Ascending aorta (tissue), 2 donors: Measurements from ENCODE around the gene KIF3C. TPM values are rescaled to one million over a fixed set of nuclear protein-coding genes. Genes with fewer than 3 reads are reported as not detected.

Source experiments
- DNase-seq, 2 donors: peaks; one replicate each; pipeline ENCODE4 v3.0.0-alpha.2; 2019; ENCODE audit warnings: low spot score in 2 of 2
- H3K27ac ChIP-seq, 2 donors: fragments of 200-600 bp; sonication (generic); one replicate each; pipeline ENCODE4 v1.5.1; 2016 to 2017; ENCODE audit warnings: mild to moderate bottlenecking in 1 of 2
- H3K27me3 ChIP-seq: fragments of 200-600 bp; sonication (generic); one replicate; pipeline ENCODE4 v1.5.1; 2017
- H3K36me3 ChIP-seq, 2 donors: fragments of 200-600 bp; sonication (generic); one replicate each; pipeline ENCODE4 v1.5.1; 2016
- H3K4me1 ChIP-seq, 2 donors: fragments of 200-600 bp; sonication (generic); one replicate each; pipeline ENCODE4 v1.5.1; 2016 to 2017; ENCODE audit warnings: mild to moderate bottlenecking in 1 of 2
- H3K4me3 ChIP-seq, 2 donors: fragments of 200-600 bp; sonication (generic); one replicate each; pipeline ENCODE4 v1.5.1; 2016 to 2017; ENCODE audit warnings: mild to moderate bottlenecking in 1 of 2
- H3K9me3 ChIP-seq, 2 donors: fragments of 200-600 bp; sonication (generic); one replicate each; pipeline ENCODE4 v1.5.1; 2016
- intact Hi-C: fragments of 100-400 bp; cut with DNase I; formaldehyde crosslinking; loops from one replicate; pipeline ENCODE4 v1.15.1; 2023
- total RNA-seq: library from RNA; depleted of rRNA; stranded (reverse); fragments of >200 nt; gene quantifications from one replicate; pipeline ENCODE4 v1.1.0, GENCODE V29; 2016
- TF ChIP-seq, protein P1 (sequence below), 3 experiments: fragments of 200-600 bp in 2 of 3; fragments of 450-650 bp in 1 of 3; sonication (generic) in 2 of 3; IDR thresholded peaks; one replicate each; pipeline ENCODE4 v1.5.1; 2016 to 2019; ENCODE audit warnings: antibody characterized with exemption in 3 of 3, mild to moderate bottlenecking in 1 of 3, moderate library complexity in 1 of 3

The KIF3C gene
- total RNA-seq, 1 donor from 2014 or later = 11.9 TPM

DNA sequence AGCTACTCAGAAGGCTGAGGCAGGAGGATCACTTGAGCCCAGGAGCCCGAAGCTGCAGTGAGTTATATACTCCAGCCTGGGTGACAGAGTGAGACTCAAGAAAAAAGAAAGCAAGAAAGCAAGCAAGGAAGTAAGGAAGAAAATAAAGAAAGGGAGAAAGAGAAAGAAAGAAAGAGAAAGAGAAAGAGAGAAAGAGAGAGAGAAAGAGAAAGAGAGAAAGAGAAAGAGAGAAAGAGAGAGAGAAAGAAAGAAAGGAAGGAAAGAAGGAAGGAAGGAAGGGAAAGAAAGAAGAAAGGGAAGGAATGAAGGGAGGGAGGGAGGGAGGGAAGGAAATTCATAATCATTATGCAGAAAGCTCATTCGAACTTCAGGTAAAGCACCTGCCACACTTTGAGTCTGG, 33.9 kb downstream of the KIF3C start:
- TF ChIP-seq, protein P1, sequence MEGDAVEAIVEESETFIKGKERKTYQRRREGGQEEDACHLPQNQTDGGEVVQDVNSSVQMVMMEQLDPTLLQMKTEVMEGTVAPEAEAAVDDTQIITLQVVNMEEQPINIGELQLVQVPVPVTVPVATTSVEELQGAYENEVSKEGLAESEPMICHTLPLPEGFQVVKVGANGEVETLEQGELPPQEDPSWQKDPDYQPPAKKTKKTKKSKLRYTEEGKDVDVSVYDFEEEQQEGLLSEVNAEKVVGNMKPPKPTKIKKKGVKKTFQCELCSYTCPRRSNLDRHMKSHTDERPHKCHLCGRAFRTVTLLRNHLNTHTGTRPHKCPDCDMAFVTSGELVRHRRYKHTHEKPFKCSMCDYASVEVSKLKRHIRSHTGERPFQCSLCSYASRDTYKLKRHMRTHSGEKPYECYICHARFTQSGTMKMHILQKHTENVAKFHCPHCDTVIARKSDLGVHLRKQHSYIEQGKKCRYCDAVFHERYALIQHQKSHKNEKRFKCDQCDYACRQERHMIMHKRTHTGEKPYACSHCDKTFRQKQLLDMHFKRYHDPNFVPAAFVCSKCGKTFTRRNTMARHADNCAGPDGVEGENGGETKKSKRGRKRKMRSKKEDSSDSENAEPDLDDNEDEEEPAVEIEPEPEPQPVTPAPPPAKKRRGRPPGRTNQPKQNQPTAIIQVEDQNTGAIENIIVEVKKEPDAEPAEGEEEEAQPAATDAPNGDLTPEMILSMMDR (IDR thresholded peaks at IDR 0.05) = no peak
- intact Hi-C loops = no loop called here
- H3K27ac ChIP-seq = no peak overlapping the region
- H3K9me3 ChIP-seq = no peaks in the 10 kb centered on the region
- no peak overlapping the region for H3K4me3 ChIP-seq
- no peaks in the 10 kb centered on the region for H3K27me3 ChIP-seq
- no peaks in the 10 kb centered on the region for H3K4me1 ChIP-seq
- peaks cover 0 to 11% of the 10 kb centered on the region in 2 donors for H3K36me3 ChIP-seq
- no peak for DNase-seq

DNA sequence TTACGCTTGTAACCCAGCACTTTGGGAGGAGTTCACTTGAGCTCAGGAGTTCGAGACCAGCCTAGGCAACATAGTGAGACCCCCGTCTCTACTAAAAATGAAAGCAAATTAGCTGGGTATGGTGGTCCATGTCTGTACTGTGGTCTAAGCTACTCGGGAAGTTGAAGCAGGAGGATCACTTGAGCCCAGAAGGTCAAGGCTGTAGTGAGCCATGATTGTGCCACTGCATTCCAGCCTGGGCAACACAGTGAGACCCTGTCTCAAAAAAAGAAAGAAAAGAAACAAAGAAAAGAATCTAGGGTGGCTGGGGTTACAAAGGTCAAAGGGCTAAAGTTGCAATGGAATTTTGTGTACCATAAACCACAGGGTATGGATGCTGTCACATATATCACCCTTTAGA, 41.3 kb downstream of the KIF3C start:
- TF ChIP-seq, protein P1 (IDR thresholded peaks at IDR 0.05) = no peak
- DNase-seq = no peak

DNA sequence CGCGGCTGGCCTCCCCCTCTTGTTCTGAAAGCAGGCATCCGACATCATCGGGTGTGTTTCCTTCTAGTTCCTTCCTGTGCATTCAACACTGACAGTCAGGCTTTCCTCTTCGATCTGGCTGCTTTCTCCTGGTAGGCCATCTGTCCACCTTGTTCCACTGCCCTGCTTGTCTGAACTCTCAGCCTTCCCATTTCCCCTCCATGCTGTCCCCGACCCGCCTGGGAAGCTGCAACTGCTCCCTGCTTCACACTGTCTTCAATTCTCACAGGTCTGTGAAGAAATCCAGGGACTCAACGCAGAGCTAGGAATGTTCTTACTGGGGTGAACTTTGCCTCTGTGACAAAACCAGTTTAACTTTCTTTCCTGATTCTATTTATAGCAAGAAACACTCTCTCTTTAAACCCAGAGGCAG, 43.0 kb downstream of the KIF3C start:
- no peak for DNase-seq
- H3K4me3 ChIP-seq = no peak overlapping the region
- peaks cover 0 to 15% of the 10 kb centered on the region in 2 donors for H3K36me3 ChIP-seq
- no peaks in the 10 kb centered on the region for H3K27me3 ChIP-seq
- TF ChIP-seq, protein P1 (IDR thresholded peaks at IDR 0.05) = no peak
- no peaks in the 10 kb centered on the region for H3K9me3 ChIP-seq
- no peaks in the 10 kb centered on the region for H3K4me1 ChIP-seq
- intact Hi-C loops = no loop called here
- H3K27ac ChIP-seq = no peak overlapping the region

More for the DNA sequence above, 41.3 kb downstream of the KIF3C start:
- intact Hi-C loops = no loop called here
- Histone ChIP-seq H3K4me1 (no peaks in the 10 kb centered on the region), H3K27ac (no peak overlapping the region), H3K27me3 (no peaks in the 10 kb centered on the region), H3K36me3 (peaks cover 0 to 15% of the 10 kb centered on the region in 2 donors), H3K9me3 (no peaks in the 10 kb centered on the region), H3K4me3 (no peak overlapping the region)

DNA sequence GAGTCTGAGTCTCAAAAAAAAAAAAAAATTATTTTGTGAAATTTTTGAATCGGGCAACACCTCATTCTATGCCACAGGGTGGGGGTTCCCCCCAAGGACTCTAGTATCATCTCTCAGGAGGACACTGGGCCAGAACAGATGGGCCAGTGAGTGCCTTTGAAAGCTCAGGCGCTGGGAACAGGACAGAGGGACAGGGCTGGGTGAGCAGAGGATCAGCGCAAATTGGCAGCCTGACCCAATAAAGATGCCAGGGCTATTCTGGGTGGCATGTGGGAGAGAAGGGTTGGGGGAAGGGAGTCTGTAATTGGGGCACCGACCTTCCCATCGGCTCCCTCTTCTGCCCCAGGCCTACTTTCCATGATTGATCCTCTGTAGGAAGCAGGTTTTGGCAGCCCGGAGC, 44.0 kb downstream of the KIF3C start:
- no peak for DNase-seq
- Histone ChIP-seq H3K36me3 (peaks cover 4 to 23% of the 10 kb centered on the region in 2 donors), H3K27ac (no peak overlapping the region), H3K4me3 (no peak overlapping the region), H3K27me3 (no peaks in the 10 kb centered on the region), H3K4me1 (no peaks in the 10 kb centered on the region), H3K9me3 (no peaks in the 10 kb centered on the region)
- TF ChIP-seq, protein P1 (IDR thresholded peaks at IDR 0.05) = no peak
- intact Hi-C loops = no loop called here

DNA sequence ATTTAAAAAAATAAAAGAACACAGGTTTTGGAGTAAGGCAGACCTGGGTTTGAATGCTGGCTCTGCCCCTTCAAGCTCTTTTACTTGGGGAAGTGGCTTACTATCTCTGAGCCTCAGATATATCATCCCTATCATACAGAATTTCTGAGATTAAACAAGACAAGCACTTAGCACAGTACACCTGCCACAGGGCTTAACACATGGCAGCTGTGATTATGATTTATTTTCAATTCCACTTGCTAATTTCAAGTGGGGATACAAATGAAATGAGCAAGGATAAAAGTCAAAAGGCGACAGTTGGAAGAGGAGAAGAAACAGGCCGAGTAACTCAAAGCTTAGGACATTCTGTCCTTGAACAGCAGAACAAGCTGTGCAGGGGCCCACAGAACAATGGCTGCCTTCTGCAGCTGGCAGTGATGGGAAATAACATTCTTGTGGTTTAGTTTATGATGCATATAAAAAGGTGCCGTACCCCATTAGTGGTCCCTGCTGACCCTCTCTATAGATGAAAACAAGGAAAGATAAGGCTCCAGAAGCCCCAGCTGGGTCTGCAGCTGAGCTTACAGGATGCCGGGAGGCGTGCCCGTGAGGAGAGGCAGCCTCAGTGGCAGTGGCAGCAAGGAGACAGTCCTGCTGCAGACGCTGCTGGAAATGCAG, 45.3 kb downstream of the KIF3C start:
- Histone ChIP-seq H3K36me3 (peaks cover 4 to 27% of the 10 kb centered on the region in 2 donors), H3K27ac (no peak overlapping the region)
- no peak for DNase-seq

More for the DNA sequence above, 45.3 kb downstream of the KIF3C start:
- TF ChIP-seq, protein P1 (IDR thresholded peaks at IDR 0.05) = no peak
- no peak overlapping the region for H3K4me3 ChIP-seq
- H3K9me3 ChIP-seq = no peaks in the 10 kb centered on the region
- no peaks in the 10 kb centered on the region for H3K27me3 ChIP-seq
- H3K4me1 ChIP-seq = no peaks in the 10 kb centered on the region
- intact Hi-C loops = no loop called here
